Mucosa of rectum (tissue), 2 donors: Measurements from ENCODE around the gene PHF21A.
"Not testable (repeated sequence)": the region's sequence is repeated elsewhere in the genome, so short reads cannot be mapped to it uniquely, and the experiment has no call there.

Experiments
- H3K27ac ChIP-seq, 2 donors: one replicate each; pipeline ENCODE4 v1.7.0; 2013; ENCODE audit warnings: inconsistent platforms in 2 of 2, low read depth in 2 of 2, low read length in 2 of 2
- H3K27me3 ChIP-seq, 2 donors: one replicate each; pipeline ENCODE4 v1.7.0; 2013; ENCODE audit warnings: low read length in 2 of 2; ENCODE audit not compliant: control insufficient read depth in 2 of 2, insufficient read depth in 2 of 2
- H3K36me3 ChIP-seq, 2 donors: one replicate each; pipeline ENCODE4 v1.7.0; 2013; ENCODE audit warnings: low read length in 2 of 2; ENCODE audit not compliant: control insufficient read depth in 2 of 2, insufficient read depth in 2 of 2
- H3K4me1 ChIP-seq, 2 donors: one replicate each; pipeline ENCODE4 v1.7.0; 2013; ENCODE audit warnings: low read length in 2 of 2, mild to moderate bottlenecking in 1 of 2; ENCODE audit not compliant: control insufficient read depth in 2 of 2, insufficient read depth in 2 of 2
- H3K4me3 ChIP-seq, 2 donors: one replicate each; pipeline ENCODE4 v1.7.0; 2013; ENCODE audit warnings: low read length in 2 of 2
- H3K9ac ChIP-seq, 2 donors: one replicate each; pipeline ENCODE4 v1.7.0; 2013; ENCODE audit warnings: low read length in 2 of 2, low read depth in 1 of 2, mild to moderate bottlenecking in 1 of 2
- H3K9me3 ChIP-seq, 2 donors: one replicate each; pipeline ENCODE4 v1.7.0; 2013; ENCODE audit warnings: low read length in 2 of 2; ENCODE audit not compliant: control insufficient read depth in 2 of 2
- donor health status: healthy.
- donor health status: Normal muscosa, but diverticular disease.

The PHF21A gene

GRCh38 chr11:45909594-45910475 lies 211.4 kb downstream of the PHF21A start:
- Histone ChIP-seq H3K9me3 (no peaks in the 10 kb centered on the region), H3K36me3 (peaks cover 32 to 33% of the 10 kb centered on the region in 2 donors), H3K4me1 (peaks cover 2 to 13% of the 10 kb centered on the region in 2 donors), H3K4me3 (no peak overlapping the region), H3K9ac (no peak overlapping the region), H3K27me3 (no peaks in the 10 kb centered on the region), H3K27ac (no peak overlapping the region)

DNA sequence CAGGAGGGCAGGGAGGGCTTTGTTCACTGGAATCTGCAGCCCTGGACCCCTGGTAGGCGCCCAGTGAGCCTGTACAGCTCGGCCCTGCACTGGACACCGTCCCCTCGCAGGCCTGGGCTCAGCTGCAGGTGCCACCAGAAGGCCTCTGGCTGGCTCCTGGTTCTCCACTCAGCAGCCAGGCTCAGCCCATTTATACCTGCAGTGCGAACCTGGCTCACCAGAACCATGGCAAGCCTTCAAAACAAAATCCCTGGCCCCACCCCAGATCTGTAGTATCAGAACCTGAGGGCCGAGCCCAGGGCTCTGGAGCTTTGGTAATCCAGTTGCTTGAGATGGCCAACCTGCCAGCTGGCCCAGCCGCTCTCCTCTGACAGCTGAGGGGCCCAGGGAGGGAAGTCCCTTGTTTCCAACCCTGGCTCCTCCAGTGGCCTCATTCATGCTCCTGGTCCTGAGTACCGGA lies 213.3 kb downstream of the PHF21A start:
- Histone ChIP-seq H3K36me3 (peaks cover 13 to 18% of the 10 kb centered on the region in 2 donors), H3K27ac (no peak overlapping the region), H3K4me3 (no peak overlapping the region)

DNA sequence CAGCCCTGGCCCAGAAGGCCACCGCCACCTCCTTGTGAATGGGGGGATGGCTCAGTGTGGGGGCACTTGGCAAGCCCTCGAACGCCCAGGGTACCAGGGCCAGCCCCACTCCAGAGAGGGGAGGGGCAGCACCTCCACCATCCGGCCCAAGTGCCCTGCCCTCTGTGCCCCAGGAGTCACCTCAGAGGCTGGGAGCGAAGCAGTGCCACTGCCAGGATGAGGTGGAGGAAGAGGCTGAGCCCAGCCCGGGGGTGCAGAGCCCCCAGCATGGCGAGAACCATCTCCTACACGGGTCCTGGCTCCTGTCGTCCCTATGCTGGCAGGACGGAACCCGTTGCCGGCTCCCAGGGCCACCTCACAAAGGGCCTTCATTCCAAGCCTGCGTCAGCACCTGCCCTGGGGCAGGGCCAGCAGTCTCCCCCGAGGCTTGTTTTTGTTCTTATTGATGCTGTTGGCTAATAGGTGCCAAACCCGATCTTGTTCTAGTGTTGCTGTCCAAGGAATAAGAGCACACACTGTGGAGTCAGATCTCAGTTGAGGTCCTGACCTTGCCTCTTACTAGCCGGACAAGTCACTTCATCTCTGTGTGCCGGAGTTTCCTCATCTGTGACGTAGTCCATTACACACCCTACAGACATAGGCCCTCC lies 214.2 kb downstream of the PHF21A start, which contains the start of gene FREY1:
FREY1 (minus strand) TSS at position 307 of the 647 bp plus-strand sequence; CDS start at position 281, 26 bp downstream.
- Histone ChIP-seq H3K9ac (peak within 1 kb of the TSS in 1 of 2 donors; percentile 28), H3K27me3 (no peaks in the 10 kb centered on the region), H3K36me3 (peaks cover 13 to 18% of the 10 kb centered on the region in 2 donors), H3K9me3 (no peaks in the 10 kb centered on the region), H3K4me1 (peaks cover 2 to 13% of the 10 kb centered on the region in 2 donors), H3K4me3 (no peak within 1 kb of the TSS), H3K27ac (peak within 1 kb of the TSS in 1 of 2 donors; percentile 11)

More for the DNA sequence above, 213.3 kb downstream of the PHF21A start:
- Histone ChIP-seq H3K4me1 (peaks cover 2 to 13% of the 10 kb centered on the region in 2 donors), H3K27me3 (no peaks in the 10 kb centered on the region), H3K9ac (no peak overlapping the region), H3K9me3 (no peaks in the 10 kb centered on the region)

- H3K27me3 ChIP-seq: peaks cover 0 to 3% of the 10 kb centered on the region in 2 donors
- H3K9me3 ChIP-seq: no peaks in the 10 kb centered on the region
- H3K36me3 ChIP-seq: peaks cover 10 to 14% of the 10 kb centered on the region in 2 donors
- H3K9ac ChIP-seq: peak overlapping the region in 1 of 2 donors; percentile 28
- H3K27ac ChIP-seq: peak overlapping the region in 1 of 2 donors; percentile 11
- peaks cover 2 to 13% of the 10 kb centered on the region in 2 donors for H3K4me1 ChIP-seq
- H3K4me3 ChIP-seq: no peak overlapping the region
Observed at GRCh38 chr11:45906096-45906682, 215.1 kb downstream of the PHF21A start.

- H3K27me3 ChIP-seq, H3K36me3 ChIP-seq, H3K9me3 ChIP-seq, H3K4me3 ChIP-seq, H3K9ac ChIP-seq, H3K27ac ChIP-seq: not testable (repeated sequence)
- H3K4me1 ChIP-seq: peaks cover 2 to 14% of the 10 kb centered on the region in 2 donors
Observed at GRCh38 chr11:45905576-45905975, 215.7 kb downstream of the PHF21A start.

DNA sequence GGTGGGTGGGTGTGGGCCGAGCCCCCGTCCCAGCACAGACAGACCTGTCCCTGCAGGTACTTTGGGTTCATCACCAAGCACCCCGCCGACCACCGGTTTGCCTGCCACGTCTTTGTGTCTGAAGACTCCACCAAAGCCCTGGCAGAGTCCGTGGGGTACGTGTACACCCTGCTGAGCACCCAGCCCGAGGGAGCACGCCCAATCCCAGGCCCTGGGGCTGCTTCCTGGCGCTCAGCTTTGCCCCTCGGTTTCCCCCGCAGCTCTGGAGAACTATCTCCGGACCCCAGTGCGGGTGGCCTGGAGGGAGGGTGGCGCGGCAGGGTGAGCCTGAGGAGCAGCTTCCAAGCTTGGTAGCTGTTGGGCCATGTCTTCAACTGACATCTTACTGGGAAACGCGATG lies 216.2 kb downstream of the PHF21A start:
- H3K9ac ChIP-seq: no peak overlapping the region
- H3K27me3 ChIP-seq: peaks cover 4 to 11% of the 10 kb centered on the region in 2 donors
- no peaks in the 10 kb centered on the region for H3K9me3 ChIP-seq
- H3K4me3 ChIP-seq: no peak overlapping the region
- H3K36me3 ChIP-seq: peaks cover 3 to 4% of the 10 kb centered on the region in 2 donors
- H3K4me1 ChIP-seq: peaks cover 2 to 16% of the 10 kb centered on the region in 2 donors
- H3K27ac ChIP-seq: peak overlapping the region in 1 of 2 donors; percentile 34

- H3K9me3 ChIP-seq: no peaks in the 10 kb centered on the region
- H3K4me1 ChIP-seq: peaks cover 2 to 17% of the 10 kb centered on the region in 2 donors
- no peak overlapping the region for H3K4me3 ChIP-seq
- H3K27ac ChIP-seq: peak overlapping the region in 1 of 2 donors; percentile 34
- H3K36me3 ChIP-seq: peaks cover 0 to 3% of the 10 kb centered on the region in 2 donors
- no peak overlapping the region for H3K9ac ChIP-seq
- peaks cover 4 to 12% of the 10 kb centered on the region in 2 donors for H3K27me3 ChIP-seq
Observed at GRCh38 chr11:45904309-45904915, 216.8 kb downstream of the PHF21A start.

GRCh38 chr11:45902452-45903380 lies 218.5 kb downstream of the PHF21A start:
- Histone ChIP-seq H3K4me1 (peaks cover 6 to 23% of the 10 kb centered on the region in 2 donors), H3K27ac (no peak overlapping the region), H3K27me3 (peaks cover 7 to 24% of the 10 kb centered on the region in 2 donors), H3K9ac (no peak overlapping the region), H3K9me3 (no peaks in the 10 kb centered on the region), H3K36me3 (no peaks in the 10 kb centered on the region), H3K4me3 (no peak overlapping the region)

DNA sequence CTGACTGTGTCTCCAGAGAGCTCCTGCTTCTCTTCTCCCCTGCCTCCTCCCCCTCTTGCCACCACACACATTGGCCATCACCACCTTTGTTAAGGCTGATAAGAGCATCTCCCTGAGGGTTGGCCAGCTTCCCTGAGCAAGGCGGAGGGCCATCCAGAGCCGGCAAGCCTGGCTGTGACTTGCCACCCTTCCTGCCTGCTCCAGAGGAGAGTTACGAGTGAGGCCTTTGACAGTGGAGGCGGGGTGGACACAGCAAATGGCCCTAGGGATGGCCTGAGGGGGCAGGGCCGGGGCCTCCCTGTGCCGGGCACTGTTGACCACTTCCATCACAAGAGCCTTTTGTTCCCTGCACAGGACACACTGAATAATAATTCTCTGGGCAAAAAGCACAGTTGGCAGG lies 219.6 kb downstream of the PHF21A start:
- H3K36me3 ChIP-seq: no peaks in the 10 kb centered on the region
- no peak overlapping the region for H3K9ac ChIP-seq
- H3K27ac ChIP-seq: no peak overlapping the region
- peaks cover 7 to 27% of the 10 kb centered on the region in 2 donors for H3K27me3 ChIP-seq
- H3K4me1 ChIP-seq: peaks cover 6 to 18% of the 10 kb centered on the region in 2 donors
- H3K9me3 ChIP-seq: no peaks in the 10 kb centered on the region
- H3K4me3 ChIP-seq: no peak overlapping the region
